NCI-H2107 treated with DMSO at 0.1 percent for 48 hours (cell line): ENCODE results near the gene FARP1.
A peak's percentile ranks its signal among the peaks of the same experiment; 100 is the strongest.
"Not testable (repeated sequence)": the region's sequence is repeated elsewhere in the genome, so short reads cannot be mapped to it uniquely, and the experiment has no call there.

Source experiments
- DNase-seq: peaks from one replicate; lab custom pipeline; 2025; ENCODE audit not compliant: unreplicated experiment; lab: John Stamatoyannopoulos, UW

The FARP1 gene

DNA sequence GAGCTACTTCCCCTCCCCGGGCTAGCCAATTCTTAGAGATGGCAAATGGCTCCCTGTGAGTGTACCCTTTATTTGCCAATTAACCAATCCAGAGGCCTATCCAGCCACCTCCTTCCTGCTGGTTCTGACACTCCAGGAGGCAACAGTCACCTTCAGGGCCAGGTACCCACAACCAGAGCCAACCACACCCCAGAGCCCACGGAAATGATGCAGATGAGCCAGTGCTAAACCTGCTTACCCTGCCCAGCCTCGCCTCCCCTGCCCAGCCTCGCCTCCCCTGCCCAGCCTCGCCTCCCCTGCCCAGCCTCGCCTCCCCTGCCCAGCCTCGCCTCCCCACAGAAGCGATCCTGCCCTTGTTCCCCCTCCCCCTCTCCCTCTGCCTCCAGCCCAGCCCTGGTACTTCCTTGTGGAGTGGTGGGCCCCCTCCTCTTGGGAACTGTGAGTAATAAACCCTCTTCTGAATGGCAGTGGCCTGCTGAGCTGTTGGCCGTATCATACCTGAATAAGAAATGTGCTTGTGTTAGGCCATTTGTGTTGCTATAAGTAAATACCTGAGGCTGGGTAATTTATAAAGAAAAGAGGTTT, 207.9 kb downstream of the FARP1 start:
- no peak for DNase-seq

DNA sequence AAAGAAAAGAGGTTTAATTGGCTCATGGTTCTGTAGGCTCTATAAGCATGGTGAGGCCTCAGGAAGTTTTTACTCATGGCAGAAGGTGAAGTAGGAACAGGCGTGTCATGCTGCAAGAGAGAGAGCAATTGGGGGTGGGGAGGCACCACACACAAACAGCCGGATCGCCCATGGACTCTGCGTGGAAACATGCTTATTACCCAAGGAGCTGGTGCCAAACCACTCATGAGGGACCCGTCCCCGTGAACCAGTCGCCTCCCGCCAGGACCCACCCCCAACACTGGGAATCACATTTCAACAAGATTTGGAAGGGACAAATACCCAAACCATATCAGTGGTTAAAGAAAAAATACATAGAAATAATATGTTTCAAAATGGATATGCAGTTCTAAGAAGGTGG, 208.7 kb downstream of the FARP1 start:
- no peak for DNase-seq

DNA sequence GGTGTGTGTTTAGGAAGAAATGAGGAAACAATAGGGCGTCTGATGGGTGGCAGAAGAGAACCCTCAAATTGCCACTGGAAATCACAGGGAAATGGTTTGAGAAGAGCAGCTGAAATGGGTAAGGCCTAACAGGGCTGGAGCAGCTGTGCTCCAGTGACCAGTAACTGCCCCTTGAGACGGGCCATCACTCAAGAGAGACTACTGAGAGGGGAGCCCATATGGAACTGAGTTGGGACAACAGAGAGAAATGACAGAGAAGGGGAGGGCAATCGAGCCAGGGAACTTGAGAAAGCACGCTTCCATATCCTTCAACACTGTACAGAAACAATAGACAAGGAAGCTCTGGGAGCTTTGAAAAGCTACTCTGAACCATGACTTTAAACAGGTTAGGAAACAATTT, 209.3 kb downstream of the FARP1 start:
- no peak for DNase-seq

DNA sequence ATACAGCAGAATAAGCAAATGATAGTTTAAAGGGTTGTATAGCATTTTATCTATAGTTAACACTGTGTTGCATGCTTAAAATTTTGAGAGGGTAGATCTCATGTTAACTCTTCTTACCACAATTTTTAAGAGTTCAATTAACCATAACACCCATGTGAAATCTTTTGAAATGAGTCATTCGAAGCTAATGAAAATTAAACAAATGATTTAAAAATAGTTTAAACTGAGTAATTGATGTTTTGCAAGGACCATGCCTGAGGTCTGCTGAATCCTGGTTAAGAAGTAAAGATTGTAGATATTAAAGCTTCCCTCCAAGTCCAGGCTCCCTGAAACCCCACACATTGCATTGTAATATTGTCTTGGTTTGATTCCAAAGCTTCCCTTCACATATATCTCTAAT, 210.9 kb downstream of the FARP1 start:
- DNase-seq, result no peak

DNA sequence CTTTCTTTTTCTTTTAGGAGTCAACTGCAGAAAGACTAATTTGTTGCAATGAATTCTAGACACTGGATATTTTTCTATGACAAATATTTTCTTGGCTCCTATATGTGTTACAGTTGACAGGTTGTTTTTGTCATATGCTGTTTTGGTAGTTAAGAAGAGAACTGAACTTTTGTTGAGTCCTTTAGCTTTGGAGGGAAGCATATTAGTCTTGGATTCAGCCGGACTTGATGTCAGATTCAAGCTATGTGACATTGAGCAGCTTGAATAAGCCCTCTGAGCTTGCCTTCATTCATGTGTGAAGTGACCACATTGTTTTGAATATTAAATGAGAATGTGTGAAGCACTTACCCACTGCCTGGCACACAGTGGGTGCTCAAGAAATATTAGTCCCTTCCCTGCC, 216.0 kb downstream of the FARP1 start:
- no peak for DNase-seq

DNA sequence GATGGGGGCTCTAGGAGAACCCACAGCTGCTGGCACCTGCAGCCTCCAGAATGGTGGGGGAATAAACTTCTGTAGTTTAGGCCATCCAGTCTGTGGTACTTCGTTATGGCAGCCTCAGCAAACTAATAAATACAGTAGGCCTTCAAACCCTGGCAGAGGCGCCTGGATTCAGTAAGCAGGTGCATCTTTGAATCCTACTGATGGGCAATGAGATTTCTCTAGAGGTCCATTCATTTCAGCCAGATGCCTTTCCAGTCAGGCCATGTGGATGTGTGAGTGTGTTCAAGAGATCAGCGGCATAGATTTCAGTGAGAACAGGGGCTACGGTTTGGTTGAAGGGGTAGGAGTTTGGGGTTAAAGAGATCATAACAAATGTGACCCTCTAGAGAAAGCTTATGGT, 217.7 kb downstream of the FARP1 start:
- DNase-seq, result no peak

DNA sequence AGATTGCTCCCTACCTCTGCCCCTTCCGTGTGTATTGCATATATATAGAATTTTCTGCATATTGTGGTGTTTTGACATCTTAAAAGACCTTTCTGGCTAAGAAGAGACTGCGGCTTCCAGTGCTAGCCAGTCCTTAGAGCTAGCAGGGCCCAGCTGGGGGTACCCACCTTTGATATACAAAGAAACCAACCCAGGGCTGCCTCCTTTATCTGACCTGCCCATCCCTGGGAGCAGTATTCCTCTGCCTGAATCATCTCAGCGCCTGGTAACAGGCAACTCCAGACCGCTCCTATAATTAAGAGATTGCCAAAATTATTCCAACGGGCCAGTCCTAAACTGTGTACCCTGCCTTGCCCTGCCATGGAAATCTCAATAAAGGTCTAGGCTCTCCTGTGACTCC, 220.4 kb downstream of the FARP1 start:
- no peak for DNase-seq

DNA sequence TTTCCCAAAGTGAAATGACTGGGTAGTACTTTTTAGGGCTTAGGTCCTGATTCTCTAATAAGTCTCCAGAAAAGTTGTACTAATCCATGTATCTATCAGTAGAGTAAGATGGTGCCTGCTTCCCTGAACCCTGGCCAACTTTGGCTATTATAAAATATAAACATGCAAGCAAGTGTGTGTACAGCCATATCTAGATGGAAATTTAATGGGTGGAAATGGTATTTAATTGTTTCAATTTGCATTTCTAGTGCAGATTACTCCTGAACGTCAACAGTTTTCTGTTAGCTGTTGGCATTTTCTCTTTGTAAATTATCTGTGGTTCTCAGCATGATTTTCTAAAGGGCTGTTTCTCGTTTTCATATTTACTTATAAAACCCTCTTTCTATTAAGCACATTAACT, 221.3 kb downstream of the FARP1 start:
- DNase-seq, result no peak

DNA sequence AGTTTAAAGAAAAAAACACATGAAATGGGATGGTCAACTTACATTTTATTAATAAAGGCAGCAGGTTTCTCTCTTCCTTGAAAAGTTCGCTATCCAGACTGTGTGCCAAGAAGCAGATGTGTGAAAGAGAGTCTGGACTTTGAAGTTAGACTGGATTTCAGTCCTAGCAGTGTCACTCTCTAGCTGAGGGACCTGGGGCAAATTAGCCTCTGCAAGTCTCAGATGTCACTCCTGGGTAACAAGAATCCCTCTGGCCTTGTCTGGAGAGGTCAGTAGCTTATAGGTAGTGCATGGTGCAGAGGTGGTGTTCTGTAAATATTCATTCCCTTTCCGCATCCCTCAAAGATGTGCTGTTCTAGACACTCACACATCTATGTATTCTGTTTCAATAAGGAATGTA, 221.8 kb downstream of the FARP1 start:
- DNase-seq, result no peak

DNA sequence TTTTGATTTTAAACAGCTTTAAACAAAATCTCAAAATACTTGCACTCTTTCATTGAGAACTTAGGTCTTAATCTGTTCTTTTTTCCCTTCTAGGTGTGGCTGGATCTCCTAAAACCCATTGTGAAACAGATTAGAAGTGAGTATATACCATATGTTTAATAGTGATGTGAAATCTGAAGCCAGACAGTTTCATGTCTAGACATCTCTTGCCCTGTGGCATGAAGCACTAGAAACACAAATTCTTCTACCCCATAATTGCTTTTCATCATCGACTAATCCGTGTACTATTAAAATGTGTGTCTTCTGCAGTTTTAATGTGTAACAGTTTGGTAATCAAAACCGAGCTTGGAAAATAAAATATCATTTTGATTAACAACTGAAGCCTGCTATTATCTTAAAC, 222.4 kb downstream of the FARP1 start:
- no peak for DNase-seq

DNA sequence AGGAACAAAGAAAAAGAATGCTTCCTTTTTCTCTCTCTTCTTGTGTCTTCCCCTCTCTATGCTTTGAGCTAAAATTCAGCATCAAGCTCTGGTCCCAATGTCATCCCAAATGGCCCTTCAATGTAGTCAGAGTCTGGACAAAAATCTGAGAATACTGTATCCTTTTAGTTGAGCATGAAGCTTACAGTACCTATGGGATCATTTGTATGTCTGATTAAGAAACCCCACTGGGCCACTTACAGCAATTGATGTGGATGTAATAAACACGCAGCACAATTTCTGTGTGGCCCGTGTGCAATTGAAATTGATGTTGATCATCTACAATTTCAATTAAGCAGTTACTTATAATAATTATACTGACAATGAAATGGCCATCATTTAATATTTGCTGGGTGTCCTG, 223.1 kb downstream of the FARP1 start:
- DNase-seq, result no peak

DNA sequence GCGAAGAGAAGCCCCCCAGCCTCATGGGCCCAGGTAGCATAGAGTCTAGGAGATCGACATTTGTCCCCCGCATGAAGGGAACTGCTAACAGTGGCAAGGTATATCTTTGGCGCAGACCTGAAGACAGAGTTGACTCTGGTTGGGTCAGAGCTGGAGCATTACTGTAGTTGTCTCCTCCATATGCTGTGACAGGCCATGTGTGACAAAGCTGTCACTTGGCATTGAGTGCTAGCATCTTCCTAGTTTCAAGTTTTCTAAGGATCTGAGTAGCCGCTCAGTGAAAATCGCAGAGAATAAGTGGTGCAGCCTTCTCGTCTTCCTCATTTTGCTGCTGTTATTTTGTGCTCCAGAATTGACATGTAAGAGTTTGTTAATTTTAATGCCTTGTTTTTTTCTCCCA, 223.5 kb downstream of the FARP1 start:
- no peak for DNase-seq

DNA sequence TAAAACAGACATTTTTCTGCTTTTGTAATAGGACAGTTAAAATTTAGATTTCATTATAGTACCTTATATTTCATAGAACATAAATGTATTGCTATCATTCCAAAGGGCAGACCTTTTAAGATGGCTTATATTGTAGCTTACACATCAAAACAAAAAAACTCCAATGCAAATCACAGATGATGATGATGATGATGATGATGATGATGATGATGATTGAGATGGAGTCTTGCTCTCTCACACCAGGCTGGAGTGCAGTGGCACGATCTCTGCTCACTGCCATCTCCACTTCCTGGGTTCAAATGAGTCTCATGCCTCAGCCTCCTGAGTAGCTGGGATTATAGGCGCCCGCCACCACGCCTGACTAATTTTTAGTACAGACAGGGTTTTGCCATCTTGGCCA, 224.1 kb downstream of the FARP1 start:
- DNase-seq, result no peak

DNA sequence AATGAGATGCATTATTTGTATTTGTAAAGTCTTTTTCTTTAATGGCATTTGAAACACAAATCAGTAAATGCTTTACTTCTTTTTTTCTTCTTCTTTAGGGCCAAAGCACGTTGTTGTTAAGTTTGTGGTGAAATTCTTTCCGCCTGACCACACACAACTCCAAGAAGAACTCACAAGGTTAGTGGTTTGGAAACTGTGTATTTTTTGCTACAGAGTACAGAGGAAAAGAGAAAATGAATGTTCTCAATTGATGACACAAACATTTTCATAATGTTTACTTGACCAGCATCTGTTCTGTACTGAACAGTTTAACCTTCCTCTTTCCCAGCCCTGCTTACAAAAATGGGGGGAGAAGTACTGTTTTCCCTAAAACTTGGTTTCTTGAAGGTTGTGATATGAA, 225.1 kb downstream of the FARP1 start:
- no peak for DNase-seq

DNA sequence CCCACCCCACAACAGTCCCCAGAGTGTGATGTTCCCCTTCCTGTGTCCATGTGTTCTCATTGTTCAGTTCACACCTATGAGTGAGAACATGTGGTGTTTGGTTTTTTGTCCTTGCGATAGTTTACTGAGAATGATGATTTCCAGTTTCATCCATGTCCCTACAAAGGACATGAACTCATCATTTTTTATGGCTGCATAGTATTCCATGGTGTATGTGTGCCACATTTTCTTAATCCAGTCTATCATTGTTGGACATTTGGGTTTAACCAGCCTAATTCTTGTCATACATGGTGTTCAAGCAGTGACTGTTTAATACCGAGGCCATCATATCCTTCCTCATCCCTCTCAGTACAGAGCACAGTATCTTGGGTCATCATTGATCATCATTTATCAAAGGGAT, 226.6 kb downstream of the FARP1 start:
- DNase-seq, result not testable (repeated sequence)

DNA sequence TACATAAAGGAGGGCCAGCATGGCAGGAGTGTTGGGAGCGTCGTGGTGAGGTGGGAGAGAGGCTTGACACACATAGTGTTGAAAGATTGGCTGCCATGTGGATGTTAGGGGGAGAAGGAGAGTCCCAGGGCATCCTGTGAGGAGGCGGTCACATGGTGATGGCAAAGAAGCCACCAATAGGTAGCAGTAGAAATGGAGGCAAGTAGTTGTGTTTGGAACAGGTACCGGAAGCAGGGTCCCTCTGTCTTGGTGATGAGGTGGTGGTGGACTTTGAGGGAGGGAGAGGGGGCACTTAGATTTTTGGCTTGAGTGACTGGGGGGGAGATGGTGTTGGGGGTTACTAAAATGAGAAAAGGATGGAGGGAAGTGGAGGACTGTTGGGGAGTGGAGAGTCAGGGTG, 227.4 kb downstream of the FARP1 start:
- no peak for DNase-seq

DNA sequence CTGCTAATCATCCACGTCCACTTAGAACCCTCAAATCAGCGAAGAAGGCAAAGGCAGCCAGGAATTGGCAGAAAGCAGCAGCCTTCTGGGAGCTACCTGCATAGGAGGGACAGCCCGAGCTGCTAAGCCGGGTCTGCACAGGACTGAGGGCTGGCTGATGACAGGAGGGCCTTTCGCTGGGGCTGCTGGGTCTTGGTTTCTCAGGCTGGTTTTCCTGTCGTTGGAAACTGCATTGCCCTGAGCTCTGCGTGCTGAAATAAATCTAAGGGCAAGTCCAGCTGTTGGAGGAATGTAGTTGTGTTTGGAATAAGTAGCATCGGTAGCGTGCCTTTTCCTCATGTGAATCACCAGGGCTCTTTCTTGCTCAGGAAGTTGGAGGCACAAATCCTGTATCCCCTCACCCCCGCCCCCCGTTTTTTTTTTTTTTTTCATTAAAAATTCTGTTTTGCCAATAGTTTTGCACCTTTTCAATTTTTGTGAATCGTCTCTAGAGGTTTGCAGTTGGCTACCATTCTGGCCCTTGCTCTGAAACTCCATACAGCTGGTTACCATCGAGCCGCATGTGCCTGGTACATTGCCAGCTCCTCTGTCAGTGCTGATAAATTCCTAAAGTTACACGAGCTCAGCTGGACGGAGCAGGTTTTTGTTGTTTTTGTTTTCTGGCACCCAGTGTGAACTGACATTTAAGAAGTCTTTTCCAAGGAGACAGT, 228.1 kb downstream of the FARP1 start:
- no peak for DNase-seq

DNA sequence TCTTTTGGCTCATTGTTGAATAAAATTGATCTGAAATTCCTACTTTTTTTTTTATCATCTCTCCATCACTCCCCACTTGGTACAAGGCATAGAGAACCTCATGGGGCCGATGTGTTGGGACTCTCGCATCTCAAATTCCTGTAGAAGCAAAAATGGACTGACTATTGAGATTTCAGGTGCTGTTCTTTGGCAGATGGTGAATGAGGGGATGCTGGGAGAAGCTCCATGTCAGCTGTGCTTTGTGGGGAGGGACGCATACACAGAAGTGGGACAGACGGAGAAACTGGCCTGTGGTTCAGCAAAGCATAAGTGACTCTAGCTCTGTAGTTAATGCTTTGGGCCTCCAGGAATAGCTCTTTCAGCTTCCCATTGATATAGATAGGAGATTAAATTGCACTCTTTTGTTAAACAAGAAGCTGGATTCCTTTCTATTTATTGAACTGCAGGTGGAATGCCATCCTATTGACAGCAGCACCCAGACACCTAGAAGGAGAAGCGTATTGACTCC, 228.7 kb downstream of the FARP1 start:
- peak; percentile 43 for DNase-seq

DNA sequence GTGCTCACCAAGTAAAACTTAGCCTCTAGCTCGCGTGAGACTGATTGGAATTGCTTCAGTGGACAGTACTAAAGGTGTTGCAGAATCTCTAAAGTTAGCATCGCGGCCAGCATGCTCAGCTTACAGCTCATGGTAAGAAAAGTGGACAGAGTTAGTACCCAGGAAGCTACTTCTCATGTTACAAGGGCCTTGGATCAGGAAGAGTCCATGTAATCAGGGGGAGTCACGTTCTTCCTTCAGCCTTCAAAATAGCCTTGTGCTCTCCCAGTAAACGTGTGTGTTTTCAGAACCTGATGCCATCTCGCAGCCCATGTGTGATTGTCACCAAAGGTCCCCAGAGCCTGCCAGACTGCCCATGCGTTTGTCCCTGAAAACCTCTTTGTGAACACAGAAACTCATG, 230.0 kb downstream of the FARP1 start:
- DNase-seq, result no peak

DNA sequence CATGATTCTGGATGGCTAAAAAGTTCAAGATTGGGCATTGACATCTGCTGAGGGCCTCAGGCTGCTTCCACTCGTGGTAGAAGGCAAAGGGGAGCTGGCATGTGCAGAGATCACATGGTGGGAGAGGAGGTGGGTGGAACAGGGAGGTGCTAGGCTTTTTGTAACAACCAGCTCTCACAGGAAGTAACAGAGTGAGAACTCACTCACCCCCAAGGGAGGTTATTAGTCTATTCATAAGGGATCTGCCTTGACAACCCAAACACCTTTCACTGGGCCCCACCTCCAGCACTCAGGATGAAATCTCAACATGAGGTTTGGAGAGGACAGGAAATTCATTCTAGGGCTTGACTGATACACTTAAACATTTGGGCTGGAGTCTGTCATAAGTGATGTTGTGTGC, 231.9 kb downstream of the FARP1 start:
- DNase-seq, result no peak

DNA sequence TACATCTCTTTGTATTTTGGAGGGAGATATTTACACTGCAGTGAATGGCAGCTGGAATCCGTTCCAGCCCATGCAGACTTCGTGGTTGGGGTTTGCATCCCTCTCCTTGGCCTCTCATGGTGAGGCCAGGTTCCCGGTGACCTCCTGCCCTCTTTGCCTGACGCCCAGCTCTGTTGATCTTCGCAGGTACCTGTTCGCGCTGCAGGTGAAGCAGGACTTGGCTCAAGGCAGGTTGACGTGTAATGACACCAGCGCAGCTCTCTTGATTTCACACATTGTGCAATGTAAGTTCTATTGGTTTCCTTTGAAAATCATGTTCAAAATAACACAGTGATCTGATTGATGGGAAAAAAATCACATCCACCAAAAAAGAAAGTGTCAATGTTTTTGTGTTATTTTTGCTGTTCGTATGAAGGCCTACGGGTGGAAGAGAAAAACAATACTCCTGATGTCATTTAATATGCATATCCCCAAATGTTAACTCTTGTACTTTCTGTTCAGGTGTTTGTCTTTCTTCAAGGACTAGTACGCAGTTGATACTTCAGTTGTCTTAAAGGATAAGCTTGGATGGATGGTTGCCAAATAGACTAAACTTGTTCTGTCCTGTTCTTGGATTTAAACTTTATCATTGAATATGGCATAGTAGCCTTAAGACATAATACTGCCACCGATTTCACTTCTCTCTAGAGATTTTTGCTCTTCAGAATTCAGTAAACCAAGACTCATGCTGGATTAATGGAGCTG, 234.9 kb downstream of the FARP1 start:
- DNase-seq, result no peak

DNA sequence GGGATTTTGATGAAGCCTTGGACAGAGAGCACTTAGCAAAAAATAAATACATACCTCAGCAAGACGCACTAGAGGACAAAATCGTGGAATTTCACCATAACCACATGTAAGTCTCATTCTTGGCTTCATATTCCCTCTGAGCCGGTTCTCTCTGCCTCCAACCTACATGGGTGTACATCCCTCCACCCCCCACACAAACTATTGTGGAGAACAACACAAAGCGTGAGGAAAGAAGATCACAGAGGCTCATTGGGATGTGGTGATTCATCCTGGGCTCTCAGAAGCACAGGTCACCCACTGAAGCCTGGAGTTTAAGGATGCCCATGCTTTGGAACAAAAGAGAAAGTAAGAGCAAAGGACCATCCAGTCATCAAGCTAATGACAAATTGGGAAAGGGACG, 241.8 kb downstream of the FARP1 start:
- no peak for DNase-seq
